Stimulated activated CD8-positive, alpha-beta memory T cell treated with anti-CD3 and anti-CD28 coated beads, Interleukin-12 subunit alpha, Interleukin-12 subunit beta, amount 100 ng/mL, for 24 hours (primary cell): ENCODE results near the gene IL25.
"Not testable (repeated sequence)": the region's sequence is repeated elsewhere in the genome, so short reads cannot be mapped to it uniquely, and the experiment has no call there.

Source experiments
- DNase-seq: peaks from one replicate; pipeline ENCODE4 v3.0.0-alpha.2; 2020; ENCODE audit errors: extremely low read depth

The IL25 gene

DNA sequence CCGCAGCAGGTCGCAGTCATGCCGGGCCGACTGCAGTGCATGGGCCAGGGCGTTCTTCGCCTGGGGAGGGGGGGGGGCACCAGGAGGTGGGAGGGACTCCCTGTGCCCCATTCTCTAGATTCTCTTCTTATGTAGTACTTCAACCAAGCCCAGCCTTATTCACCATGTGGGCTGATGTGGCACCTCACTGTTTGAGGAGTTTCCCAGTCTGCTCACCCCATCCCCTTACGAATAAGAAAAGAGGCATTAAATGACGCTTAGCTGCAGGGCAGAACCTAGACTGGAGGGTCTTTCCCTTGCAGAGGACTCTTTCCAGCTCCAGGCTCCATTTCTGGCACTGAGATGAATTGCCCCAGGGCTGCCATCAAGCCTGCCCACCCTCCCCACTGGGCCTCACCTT, 16.4 kb downstream of the IL25 start:
- no peak for DNase-seq

DNA sequence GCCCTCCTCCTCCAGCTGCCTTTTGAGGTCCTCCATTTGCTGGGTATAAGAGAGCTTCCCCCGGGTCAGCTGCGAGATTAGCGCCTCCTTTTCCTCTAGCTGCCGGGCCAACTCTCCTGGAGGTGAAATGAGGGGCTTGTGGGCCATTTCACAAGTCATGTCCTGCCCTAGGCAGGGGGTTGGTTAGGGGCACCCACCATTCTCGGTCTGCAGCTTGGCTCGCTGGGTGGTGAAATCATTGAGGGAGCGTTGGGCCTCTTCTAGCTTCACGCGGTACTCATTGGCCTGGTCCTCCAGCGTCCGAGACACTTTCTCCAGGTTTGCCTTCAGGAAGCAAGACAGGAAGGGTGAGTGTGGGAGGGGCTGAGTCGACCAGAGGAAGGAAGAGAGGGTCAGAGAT, 16.8 kb downstream of the IL25 start:
- no peak for DNase-seq

DNA sequence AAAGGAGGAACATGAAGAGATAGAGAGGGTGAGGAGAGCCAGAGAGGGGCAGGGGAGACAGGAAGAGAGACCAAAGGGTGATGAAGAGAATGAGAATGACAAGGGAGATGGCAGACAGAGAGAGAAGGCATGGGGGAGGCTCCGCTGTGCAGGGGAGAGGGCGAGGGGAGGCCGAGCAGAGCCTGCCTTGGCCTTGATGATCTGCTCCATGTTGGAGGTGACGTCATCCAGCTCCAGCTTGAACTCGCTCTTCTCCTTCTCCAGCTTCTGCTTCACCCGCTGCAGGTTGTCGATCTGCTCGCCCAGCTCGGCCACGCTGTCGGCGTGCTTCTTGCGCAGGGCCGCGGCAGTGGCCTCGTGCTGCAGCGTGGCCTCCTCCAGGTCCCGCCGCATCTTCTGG, 17.3 kb downstream of the IL25 start:
- not testable (repeated sequence) for DNase-seq

DNA sequence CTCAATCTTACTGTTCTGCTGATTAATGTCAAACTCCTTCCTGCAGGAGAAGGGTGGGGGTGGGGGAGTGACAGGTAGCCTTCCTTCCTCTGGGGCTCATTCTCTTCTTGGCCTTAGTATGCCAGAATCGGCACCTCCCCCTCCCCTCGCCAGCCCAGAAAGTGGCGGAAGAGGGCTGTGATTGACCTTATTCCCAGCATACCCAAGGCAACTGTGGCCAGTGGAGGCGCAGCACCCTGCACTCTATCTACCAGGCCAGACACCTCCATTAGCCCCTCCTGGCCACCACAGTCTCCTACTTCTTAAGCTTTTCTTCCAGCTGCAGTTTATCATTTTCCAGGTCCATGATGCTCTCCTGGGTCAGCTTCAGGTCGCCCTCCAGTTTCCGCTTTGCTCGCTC, 20.0 kb downstream of the IL25 start:
- DNase-seq: no peak

DNA sequence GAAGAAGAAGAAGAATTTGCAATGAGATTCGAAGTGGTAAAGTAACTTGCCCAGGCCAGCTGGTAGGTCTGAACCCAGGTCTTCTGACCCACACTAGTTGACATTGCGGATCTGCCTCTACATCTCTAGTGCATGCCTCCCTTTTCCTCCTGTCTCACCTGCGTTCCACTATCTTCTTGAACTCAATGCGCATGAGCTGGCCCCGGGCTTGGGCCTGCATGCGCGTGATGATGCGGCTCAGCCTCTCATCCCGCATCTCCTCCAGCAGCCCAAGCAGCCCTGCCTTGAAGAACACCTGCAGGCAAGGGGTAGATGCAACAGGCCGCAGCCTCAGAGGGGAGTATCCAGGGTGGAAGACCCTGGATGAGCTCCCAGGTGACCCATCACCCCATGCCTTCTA, 23.5 kb downstream of the IL25 start:
- DNase-seq: no peak

DNA sequence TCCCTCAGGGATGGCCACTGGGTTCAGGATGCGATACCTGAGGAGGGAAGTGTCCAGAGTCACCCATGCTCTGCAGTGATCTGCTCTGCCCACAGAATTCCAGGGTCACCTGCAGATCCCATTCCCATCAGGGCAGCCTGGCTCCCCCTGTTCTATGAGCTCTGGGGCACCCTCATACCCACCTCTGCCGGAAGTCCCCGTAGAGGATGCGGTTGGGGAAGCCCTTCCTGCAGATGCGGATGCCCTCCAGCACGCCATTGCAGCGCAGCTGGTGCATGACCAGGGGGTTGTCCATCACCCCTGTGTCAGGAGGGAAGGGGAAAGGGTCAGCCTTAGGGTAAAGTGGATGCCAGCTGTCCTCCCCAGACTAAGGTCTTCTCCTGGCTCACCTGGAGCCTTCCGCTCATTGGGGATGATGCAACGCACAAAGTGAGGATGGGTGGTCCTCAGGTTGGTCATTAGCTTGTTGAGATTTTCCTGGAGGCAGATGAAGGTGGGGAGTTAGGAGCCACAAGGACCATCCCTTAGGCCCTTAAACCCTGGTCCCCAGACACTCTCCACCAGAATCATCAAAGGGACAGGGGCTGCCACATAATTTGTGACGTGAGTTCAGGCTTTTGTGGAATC, 24.3 kb downstream of the IL25 start:
- DNase-seq: no peak

DNA sequence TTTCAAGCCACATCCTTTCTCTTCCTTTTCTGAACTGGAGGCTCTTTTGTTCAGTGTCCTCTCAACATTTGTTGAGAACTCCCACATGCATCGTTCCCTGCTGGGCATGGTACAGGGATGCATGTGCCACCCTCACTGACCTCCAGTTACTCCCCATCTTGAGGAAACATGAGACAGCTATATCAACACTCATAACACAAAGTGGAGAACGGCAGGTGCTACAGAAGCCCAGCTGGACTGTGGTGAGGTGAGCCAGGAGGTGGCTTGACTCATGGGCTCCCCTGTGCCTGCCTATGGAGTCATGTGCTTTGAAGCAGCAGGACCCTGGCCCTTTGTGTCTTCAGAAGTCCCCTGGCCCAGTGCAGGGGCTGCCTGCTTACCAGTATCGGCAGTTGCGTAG, 25.7 kb downstream of the IL25 start:
- no peak for DNase-seq

DNA sequence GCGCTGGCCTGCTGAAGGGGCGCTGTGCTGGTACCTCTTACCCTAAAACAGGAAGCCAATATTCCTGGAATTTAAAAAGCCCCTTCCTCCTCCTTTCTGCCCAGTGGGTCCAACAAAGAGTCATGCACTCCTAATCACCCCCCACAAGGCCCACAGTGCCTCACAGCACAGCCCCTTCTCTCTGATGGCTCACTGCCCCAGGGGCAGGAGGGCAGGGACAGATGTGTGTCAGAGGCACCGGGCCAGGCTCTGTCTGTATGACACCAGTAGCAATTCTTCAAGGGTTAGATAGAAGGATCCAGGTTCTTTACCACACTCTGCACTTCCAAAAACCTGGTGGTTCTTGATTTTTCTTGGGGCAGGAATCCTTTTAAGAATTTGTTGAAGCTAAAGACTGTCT, 26.5 kb downstream of the IL25 start:
- no peak for DNase-seq

DNA sequence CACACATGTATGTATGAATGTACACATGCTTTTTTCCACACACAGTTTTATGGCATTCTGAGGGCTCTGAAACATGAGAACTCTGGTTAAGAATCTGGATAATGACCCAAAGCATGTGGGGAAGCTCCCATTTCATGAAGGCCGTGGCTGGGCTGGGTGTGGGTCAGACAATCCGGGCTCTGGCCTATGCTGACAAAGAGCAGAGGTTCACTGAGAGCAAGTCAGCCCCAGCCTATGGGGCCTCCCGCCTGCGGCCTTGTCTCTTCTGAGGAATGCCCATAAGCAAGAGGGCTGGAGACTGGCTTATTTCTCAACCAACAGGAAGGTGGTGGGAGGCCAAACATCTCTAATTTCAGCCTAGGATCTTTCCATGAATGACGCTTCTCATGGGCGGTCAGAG, 27.0 kb downstream of the IL25 start:
- DNase-seq: no peak

DNA sequence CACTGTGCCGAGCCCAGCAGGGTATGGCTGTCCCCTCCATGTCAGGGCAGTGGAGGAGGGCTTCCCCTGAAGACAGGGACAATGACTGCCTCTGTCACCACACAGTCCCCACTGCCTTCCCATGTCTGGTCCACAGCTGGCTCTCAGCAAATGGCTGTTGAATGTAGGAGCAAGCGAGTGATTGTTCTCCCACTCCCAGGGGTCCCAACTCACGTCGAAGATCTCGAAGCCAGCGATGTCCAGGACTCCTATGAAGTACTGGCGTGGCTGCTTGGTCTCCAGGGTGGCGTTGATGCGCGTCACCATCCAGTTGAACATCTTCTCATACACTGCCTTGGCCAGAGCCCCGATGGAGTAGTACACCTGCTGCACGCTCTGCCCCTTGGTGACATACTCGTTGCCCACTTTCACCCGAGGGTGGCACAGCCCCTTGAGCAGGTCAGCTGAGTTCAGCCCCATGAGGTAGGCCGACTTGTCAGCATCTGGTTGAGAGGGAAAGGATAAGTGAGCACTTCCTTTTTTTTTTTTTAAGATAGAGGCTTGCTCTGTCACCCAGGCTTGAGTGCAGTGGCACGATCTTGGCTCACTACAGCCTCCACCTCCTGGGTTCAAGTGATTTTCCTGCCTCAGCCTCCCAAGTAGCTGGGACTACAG, 28.0 kb downstream of the IL25 start:
- DNase-seq: not testable (repeated sequence)

DNA sequence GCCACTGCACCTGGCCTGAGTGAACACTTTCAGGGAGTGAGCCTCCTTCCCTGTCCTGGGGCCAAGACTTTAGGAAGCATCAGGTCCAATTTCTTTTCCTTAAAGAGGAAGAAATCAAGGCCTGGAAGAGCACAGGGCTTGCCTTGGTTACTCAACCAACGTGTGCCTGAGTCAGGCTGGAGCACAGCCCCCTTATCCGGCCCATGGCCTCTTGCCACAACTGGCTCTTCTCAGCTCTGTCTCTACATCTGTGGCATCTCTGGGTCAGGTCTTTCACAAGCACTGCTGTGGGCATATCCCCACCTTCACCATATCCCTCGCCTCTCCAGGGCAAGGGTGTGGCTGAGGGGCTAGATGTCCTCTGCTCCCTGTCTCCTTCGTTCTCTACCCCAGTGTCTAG, 28.7 kb downstream of the IL25 start:
- no peak for DNase-seq

DNA sequence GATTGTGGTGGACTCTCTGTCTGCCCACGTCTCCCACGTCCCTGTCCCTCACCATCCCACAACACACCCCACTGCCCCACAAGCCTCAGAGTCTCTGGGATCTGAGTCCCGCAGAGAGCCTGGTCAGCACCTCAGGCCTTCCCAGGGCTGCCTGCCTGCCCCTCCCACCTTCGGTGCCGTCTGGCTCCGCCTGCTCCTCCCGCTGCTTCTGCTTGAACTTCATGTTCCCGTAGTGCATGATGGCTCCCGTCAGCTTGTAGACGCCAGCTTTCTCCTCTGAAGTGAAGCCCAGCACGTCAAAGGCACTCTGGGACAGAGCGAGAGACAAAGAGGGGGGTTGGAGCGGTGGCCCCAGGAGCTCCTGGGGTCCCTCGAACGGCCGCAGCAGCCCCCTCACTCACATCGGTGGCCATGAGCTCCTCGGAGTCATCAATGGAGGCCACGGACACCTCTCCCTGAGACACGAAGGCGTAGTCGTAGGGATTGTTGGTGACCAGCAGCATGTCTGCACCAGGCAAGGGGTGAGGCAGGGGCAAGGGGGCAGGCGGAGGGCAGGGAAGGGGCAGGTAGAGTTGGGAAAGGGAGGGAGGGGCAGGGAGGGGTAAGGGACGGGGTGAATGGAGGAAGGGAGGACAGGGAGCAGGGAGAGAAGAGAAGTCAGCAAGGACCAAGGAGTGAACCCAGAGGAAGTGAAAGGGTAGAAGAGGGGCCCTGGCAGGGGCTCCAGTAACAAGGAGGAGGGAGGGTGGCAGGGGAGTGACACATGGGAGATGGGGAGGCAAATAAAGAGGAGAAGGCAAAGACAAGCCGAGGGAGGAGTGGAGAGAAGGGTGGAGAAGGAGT, 29.9 kb downstream of the IL25 start:
- DNase-seq: no peak

DNA sequence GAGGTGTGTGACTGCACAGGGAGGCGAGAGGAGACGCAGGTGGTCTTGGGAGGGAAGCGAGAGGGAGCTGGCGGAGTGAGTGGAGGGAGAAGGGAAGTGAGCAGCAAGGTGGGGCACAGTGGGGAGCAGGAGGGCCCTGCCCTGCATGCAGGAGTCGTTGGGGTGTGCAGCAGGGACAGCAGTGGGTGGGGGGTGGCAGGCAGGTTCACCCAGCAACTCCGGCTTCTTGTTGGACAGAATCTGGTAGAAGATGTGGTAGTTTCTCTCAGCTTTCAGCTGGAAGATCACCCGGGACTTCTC, 30.5 kb downstream of the IL25 start:
- DNase-seq: no peak

DNA sequence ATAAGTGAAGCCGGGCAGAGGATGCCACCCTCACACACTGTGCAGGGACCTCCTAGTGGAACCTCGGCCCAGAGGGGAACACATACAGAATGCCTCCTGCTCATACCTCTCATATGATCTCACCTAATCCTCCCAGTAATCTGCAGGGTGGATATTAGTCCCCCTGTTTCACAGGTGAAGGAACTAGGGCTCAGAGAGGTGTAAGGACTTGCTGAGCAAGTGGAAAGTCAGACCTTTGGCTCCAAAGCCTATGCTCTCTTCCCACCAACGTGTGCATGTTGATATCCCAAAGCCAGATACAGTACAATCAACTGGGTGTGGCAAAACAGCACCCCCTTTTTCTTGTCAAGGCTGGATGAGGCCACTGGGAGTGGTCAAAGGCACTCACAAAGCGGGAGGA, 31.3 kb downstream of the IL25 start:
- no peak for DNase-seq

DNA sequence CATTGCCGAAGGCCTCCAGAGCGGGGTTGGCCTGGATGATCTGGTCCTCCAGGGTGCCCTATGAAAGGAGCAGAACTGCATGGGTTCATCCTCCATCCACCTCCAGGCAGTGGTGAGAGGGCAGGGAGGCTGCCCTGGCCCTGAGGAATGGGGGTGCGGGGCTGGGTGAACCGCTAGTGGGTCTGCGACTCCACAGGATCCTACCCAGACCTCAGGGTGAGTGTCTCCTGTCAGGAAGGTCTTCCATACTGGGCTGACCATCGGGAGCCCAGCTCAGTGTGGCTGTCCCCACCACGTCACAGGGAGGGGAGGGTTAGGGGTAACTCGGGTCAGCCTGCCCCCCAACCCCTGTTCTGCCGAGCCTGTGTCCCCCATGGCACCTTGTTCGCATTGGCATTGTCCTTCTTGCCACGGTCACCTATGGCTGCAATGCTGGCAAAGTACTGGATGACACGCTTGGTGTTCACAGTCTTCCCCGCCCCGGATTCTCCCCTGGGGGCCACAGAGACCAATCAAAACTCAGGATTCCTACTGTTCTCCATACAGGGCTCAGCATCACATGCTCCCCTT, 31.8 kb downstream of the IL25 start:
- DNase-seq: no peak

DNA sequence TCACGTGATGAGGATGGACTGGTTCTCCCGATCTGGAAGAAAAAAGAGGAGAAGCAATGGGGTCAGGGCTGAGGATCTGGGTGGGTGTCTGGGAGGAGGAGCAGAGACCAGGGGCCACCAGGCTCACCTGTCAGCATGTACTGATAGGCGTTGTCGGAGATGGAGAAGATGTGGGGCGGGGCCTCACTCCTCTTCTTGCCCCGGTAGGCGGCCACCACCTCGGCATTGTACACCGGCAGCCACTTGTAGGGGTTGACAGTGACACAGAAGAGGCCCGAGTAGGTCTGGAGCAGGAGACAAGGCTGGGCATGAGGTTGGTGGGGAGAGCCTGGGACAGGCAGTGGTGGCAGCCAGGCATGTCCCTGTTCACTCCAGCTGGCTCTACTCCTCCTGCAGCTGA, 32.5 kb downstream of the IL25 start:
- DNase-seq: no peak

DNA sequence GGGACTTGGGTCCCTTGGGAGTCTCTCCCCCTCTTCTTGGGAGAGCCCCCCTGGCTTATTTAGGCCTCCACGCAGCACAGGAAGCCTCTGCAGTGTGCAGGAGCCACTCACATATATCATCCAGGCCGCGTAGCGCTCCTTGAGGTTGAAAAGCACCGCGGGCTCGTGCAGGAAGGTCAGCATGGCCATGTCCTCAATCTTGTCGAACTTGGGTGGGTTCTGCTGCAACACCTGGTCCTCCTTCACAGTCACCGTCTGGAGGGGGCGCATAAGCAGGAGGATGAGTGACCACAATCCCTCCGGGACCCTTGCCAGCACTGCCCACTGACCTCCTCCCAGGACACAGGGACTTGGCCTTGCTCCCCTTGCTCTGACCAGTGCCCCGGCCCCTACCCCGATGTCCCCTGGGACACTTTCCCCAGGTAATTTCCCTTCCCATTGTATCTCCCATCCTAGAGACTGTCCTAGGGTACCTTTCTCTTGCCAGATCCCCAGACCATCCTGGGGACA, 33.0 kb downstream of the IL25 start:
- no peak for DNase-seq

DNA sequence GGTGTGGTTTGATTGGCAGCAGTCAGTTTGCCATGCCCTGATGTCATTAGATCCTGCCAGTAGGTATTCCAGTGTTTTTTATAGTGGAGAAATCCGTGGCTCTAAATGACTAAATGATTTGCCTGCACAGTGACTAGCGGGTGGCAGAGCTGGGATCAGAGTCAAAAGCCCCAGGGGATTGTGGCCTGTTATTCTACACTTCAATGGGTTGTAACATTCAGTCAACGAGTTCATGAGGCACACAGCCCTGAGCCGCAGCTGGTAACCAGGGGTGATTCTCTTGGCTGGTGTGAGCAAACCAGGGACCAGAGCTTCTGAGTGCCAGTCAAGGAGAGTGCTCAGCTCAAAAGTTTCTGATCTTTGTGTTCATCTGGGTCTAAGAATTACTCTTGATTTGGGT, 33.6 kb downstream of the IL25 start:
- no peak for DNase-seq

DNA sequence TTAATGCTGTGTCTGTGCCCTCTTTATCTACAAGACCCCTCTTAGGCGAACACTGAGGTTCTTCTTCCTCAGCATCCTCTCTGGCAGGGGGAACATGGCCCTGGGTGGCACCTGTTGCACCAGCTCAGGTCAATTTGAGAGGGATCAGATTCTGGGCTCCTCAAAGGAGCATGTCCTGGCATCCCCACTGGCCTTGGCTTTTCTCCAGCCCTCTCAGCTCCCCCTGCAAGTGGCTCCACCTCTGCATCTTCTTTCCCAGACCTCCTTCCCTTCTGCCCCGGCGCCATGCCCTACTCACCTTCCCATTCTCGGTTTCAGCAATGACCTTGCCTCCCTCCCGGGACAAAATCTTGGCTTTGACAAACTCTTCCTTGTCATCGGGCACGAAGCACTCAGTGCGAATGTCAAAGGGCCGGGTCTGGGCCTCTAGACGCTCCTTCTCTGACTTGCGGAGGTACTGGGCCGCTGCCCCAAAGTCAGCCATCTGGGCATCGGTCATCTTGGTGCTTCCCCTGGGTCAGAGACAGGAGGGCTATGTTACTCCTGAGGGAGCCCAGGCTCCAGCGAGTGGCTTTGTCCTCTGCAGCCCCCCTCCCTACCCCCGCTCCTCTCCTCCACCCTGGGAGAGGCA, 34.2 kb downstream of the IL25 start:
- no peak for DNase-seq

DNA sequence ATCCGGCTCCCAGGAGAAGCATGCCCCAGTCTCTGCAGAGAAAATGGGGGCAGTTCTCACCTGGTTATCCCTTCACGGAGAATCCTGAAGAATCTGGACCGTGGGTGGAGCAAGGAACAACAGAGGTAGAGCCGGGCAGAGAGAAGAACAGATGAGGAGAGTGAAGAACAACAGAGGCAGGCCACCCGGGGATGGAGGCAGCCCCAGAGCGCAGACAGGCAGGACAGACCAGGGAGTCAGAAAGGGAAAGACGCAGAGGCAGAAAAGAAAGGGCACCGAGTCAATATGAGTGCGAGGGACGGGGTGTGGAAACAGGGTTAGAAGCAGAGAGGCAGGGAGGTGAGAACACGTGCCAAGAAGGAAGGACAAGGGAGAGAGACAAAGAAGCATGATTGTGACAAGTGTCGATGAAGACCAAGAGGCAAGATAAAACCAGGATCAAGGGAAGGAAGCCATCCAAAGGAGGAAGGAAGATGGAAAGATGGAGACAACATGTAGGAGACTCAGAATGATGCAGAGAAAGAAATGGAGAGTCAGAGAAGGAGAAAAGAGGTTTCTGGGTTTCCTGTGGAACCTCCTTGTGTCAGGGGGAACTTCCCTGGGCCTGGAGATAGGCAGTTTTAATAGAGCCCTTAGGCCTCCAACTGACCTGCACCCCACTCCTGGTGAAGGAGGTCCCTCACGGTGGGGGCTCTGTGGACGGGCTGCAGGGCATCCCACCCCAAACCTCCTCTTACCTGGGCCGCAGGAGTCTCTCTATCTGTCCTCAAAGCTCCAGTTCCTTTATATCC, 35.1 kb downstream of the IL25 start, which contains the start of gene MYH6:
TSS of gene MYH6 (minus strand) at position 758 of the 791 bp plus-strand sequence. CDS start 1,050 bp downstream, outside the sequence.
- no peak for DNase-seq

DNA sequence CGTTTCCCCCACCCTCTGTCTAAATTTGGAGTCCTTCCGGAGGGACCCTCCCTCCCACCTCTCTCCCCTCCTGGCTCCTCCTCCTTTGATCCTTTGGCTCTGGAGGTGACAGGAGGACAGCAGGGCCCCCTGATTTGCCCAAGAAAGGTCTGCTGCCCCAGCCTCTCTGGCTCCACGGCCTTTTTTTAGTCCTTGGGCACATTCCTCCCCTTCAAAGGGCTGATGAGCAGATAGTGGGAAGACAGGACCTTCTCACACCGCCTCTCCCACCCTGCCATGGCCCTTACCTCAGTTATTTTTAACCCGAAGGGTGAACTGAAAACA, 35.7 kb downstream of the IL25 start:
- no peak for DNase-seq
